ENCODE measurements around the gene PDF. TPM values are rescaled to one million over a fixed set of nuclear protein-coding genes. Genes with fewer than 3 reads are reported as not detected.
A peak's percentile ranks its signal among the peaks of the same experiment; 100 is the strongest.

Gene PDF
- total and polyA plus RNA-seq, 2 of the 13 experiments (the other 11 are each of a cell fraction or from before 2014, with no cell fraction given), result 12.4 to 48.8 TPM

- peaks cover 16% of the 10 kb centered on the region for H3K4me1 ChIP-seq (ENCODE audit: insufficient read depth, low read length)
- intact Hi-C loops (cut with micrococcal nuclease; ENCODE audit: unreplicated experiment), result no loop called here
- ChIA-PET CTCF (ENCODE audit: low intra/inter-chr PET ratio, low total read pairs) (no interaction called here), POLR2A (interaction anchor here (1.3 kb wide), 1 partner anchor 13 kb away, joined by 4 read pairs; no protein-coding TSS in a partner anchor)
- WGBS (ENCODE audit: low lambda C conversion rate), result 85% methylated on average over 5 of the region's 5 CpGs
- no peak overlapping the region for H3K4me3 ChIP-seq (replicated peaks in 1 of 3; ENCODE audit: insufficient read depth in 1 of 3, low read depth in 2 of 3, low read length in 3 of 3)
- no peak overlapping the region for H2AFZ ChIP-seq (ENCODE audit: low read length)
- H3K36me3 ChIP-seq (replicated peaks in 1 of 2; ENCODE audit: control insufficient read depth in 1 of 2, insufficient read depth in 2 of 2, low read length in 2 of 2), result peaks cover 24 to 33% of the 10 kb centered on the region in 2 experiments
- in situ Hi-C loops (cut with HindIII; ENCODE audit: extremely low pct_ligation_motif_present, low pct_unique_long_range_greater_than_20kb), result no loop called here
- peak; percentile 34 for DNase-seq (ENCODE audit: low spot score)
- FAIRE-seq, result no peak
- BruUV-seq (replicated peaks), result no TSS peak
- H3K4me2 ChIP-seq (ENCODE audit: low read depth, low read length), result no peak overlapping the region
- no peaks in the 10 kb centered on the region for H4K20me1 ChIP-seq (ENCODE audit: insufficient read depth, low read length)
- no peak overlapping the region for H3K9ac ChIP-seq (ENCODE audit: insufficient read depth, low read depth, low read length)
- H3K27ac ChIP-seq (ENCODE audit: extremely low read length, insufficient read depth, low read length), result no peak overlapping the region
- no peaks in the 10 kb centered on the region for H3K9me3 ChIP-seq (ENCODE audit: low read length)
- H3K79me2 ChIP-seq (ENCODE audit: insufficient read depth, low read length), result no peaks in the 10 kb centered on the region
- peak; percentile 36 for ATAC-seq
- H3K27me3 ChIP-seq (ENCODE audit: control insufficient read depth in 1 of 2, insufficient read depth in 2 of 2, low read length in 2 of 2), result no peaks in the 10 kb centered on the region
- TF ChIP-seq SOX5 (CRISPR knock-in tag; IDR thresholded peaks at IDR 0.05; ENCODE audit: borderline replicate concordance), result no peak
- no peak for TF ChIP-seq NFE2L1 (CRISPR knock-in tag; IDR thresholded peaks at IDR 0.05; ENCODE audit: borderline replicate concordance)
- 0 out of 2 replicates have a peak, but pooled peaks have one; percentile 31 for TF ChIP-seq REL (CRISPR knock-in tag; conservative IDR thresholded peaks at IDR 0.05)
- TF ChIP-seq RXRB (CRISPR knock-in tag; IDR thresholded peaks at IDR 0.05; ENCODE audit: borderline replicate concordance), result peak; percentile 55
- no peak for TF ChIP-seq ZNF704 (CRISPR knock-in tag; IDR thresholded peaks at IDR 0.05; ENCODE audit: borderline replicate concordance)
- no peak; the same call in 1 of the 2 replicates for TF ChIP-seq TBX2 (CRISPR knock-in tag; IDR thresholded peaks at IDR 0.05; ENCODE audit: borderline replicate concordance)
- TF ChIP-seq ZNF260 (CRISPR knock-in tag; IDR thresholded peaks at IDR 0.05; ENCODE audit: borderline replicate concordance, low read depth), result no peak
- no peak for TF ChIP-seq DNMT1 (CRISPR knock-in tag; IDR thresholded peaks at IDR 0.05)
- no peak for TF ChIP-seq ZSCAN5A (CRISPR knock-in tag; IDR thresholded peaks at IDR 0.05; ENCODE audit: borderline replicate concordance)
- no peak for TF ChIP-seq ZBTB3 (CRISPR knock-in tag; IDR thresholded peaks at IDR 0.05; ENCODE audit: borderline replicate concordance, low read depth)
- TF ChIP-seq RXRA (CRISPR knock-in tag; IDR thresholded peaks at IDR 0.05), result peak; percentile 72; the same call in 1 of the 2 replicates
- no peak for TF ChIP-seq NFKB2 (CRISPR knock-in tag; IDR thresholded peaks at IDR 0.05; ENCODE audit: borderline replicate concordance)
- TF ChIP-seq ZNF569 (CRISPR knock-in tag; IDR thresholded peaks at IDR 0.05; ENCODE audit: borderline replicate concordance), result no peak
- no peak for TF ChIP-seq CBX1 (IDR thresholded peaks at IDR 0.05; ENCODE audit: low read depth)
- TF ChIP-seq SMAD1 (CRISPR knock-in tag; IDR thresholded peaks at IDR 0.05; ENCODE audit: borderline replicate concordance, low read depth), result no peak
- TF ChIP-seq HDAC6 (IDR thresholded peaks at IDR 0.05; ENCODE audit: low read depth, low read length), result no peak
- TF ChIP-seq ZNF782 (CRISPR knock-in tag; IDR thresholded peaks at IDR 0.05; ENCODE audit: borderline replicate concordance), result no peak
- TF ChIP-seq, protein P1, sequence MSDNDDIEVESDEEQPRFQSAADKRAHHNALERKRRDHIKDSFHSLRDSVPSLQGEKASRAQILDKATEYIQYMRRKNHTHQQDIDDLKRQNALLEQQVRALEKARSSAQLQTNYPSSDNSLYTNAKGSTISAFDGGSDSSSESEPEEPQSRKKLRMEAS (IDR thresholded peaks at IDR 0.05), result no peak
- TF ChIP-seq SMYD3 (CRISPR knock-in tag; IDR thresholded peaks at IDR 0.05), result no peak
- TF ChIP-seq ZBTB2 (CRISPR knock-in tag; IDR thresholded peaks at IDR 0.05; ENCODE audit: low read depth), result no peak
- TF ChIP-seq, protein P2, sequence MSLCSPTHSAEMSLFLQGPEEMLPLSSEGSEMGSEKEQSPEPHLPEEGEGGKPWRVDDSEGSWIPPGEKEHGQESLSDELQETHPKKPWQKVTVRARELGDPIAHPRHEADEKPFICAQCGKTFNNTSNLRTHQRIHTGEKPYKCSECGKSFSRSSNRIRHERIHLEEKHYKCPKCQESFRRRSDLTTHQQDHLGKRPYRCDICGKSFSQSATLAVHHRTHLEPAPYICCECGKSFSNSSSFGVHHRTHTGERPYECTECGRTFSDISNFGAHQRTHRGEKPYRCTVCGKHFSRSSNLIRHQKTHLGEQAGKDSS (CRISPR knock-in tag; IDR thresholded peaks at IDR 0.05; ENCODE audit: borderline replicate concordance, low read depth), result no peak
Measured at GRCh38 chr16:69363281-69363717, 32.9 kb upstream of the PDF start.
